ENCODE measurements around the gene SRGAP3.

SRGAP3 gene

GRCh38 chr3:9205345-9206143, 43.9 kb downstream of the SRGAP3 start:
- Histone ChIP-seq H3K9me3 (ENCODE audit: control insufficient read depth, insufficient read depth, low read depth, low read length) (no peaks in the 10 kb centered on the region), H3K4me3 (ENCODE audit: low read depth, low read length) (no peak overlapping the region), H3K36me3 (ENCODE audit: control insufficient read depth in 2 of 2, insufficient read depth in 1 of 2, low read length in 2 of 2) (no peaks in the 10 kb centered on the region), H3K27ac (ENCODE audit: extremely low read depth, low read depth, low read length) (no peak overlapping the region), H3K4me1 (ENCODE audit: control insufficient read depth, insufficient read depth, low read length) (no peaks in the 10 kb centered on the region)
- TF ChIP-seq ZNF558 (tag by site-specific recombination; IDR thresholded peaks at IDR 0.05) (no peak), ZNF214 (tag by site-specific recombination; IDR thresholded peaks at IDR 0.05; ENCODE audit: borderline replicate concordance) (no peak), ZNF24 (tag by site-specific recombination; IDR thresholded peaks at IDR 0.05) (no peak), FEZF1 (tag by site-specific recombination; IDR thresholded peaks at IDR 0.05) (no peak), ZNF629 (tag by site-specific recombination; IDR thresholded peaks at IDR 0.05) (no peak), GLI2 (tag by site-specific recombination; IDR thresholded peaks at IDR 0.05; ENCODE audit: borderline replicate concordance, low read depth) (no peak), ZNF561 (tag by site-specific recombination; IDR thresholded peaks at IDR 0.05; ENCODE audit: borderline replicate concordance) (no peak), PRDM4 (tag by site-specific recombination; IDR thresholded peaks at IDR 0.05) (no peak), ZNF157 (tag by site-specific recombination; IDR thresholded peaks at IDR 0.05) (no peak), TCF7L2 (IDR thresholded peaks at IDR 0.05; ENCODE audit: borderline replicate concordance, low read depth, low read length) (no peak), HIC1 (tag by site-specific recombination; IDR thresholded peaks at IDR 0.05) (no peak)
- ChIA-PET CTCF (interaction anchor here (1.6 kb wide), 1 partner anchor 10 kb away, joined by 4 read pairs; no protein-coding TSS in a partner anchor), POLR2A (no interaction called here)

- no peak overlapping the region for H3K27ac ChIP-seq (ENCODE audit: extremely low read depth, low read depth, low read length)
These were observed 45.0 kb downstream of the SRGAP3 start for GRCh38 chr3:9204253-9204992.

GRCh38 chr3:9203317-9203716, 46.1 kb downstream of the SRGAP3 start:
- Histone ChIP-seq H3K36me3 (ENCODE audit: control insufficient read depth in 2 of 2, insufficient read depth in 1 of 2, low read length in 2 of 2) (no peaks in the 10 kb centered on the region), H3K27ac (ENCODE audit: extremely low read depth, low read depth, low read length) (no peak overlapping the region), H3K4me3 (ENCODE audit: low read depth, low read length) (no peak overlapping the region), H3K9me3 (ENCODE audit: control insufficient read depth, insufficient read depth, low read depth, low read length) (no peaks in the 10 kb centered on the region), H3K4me1 (ENCODE audit: control insufficient read depth, insufficient read depth, low read length) (no peaks in the 10 kb centered on the region)
- TF ChIP-seq KLF16 (tag by site-specific recombination; IDR thresholded peaks at IDR 0.05) = no peak
- no peak for TF ChIP-seq ZNF19 (tag by site-specific recombination; IDR thresholded peaks at IDR 0.05; ENCODE audit: low read depth)
- ChIA-PET CTCF (interaction anchor here (0.6 to 1.2 kb wide), 2 partner anchors 12 to 985 kb away, joined by 3 read pairs; no protein-coding TSS in a partner anchor), POLR2A (interaction anchor here (0.6 kb wide), 1 partner anchor 459 kb away, joined by 7 read pairs; no protein-coding TSS in a partner anchor)

More at GRCh38 chr3:9204253-9204992, 45.0 kb downstream of the SRGAP3 start:
- H3K4me3 ChIP-seq (ENCODE audit: low read depth, low read length) = no peak overlapping the region
- TF ChIP-seq ZNF341 (tag by site-specific recombination; IDR thresholded peaks at IDR 0.05; ENCODE audit: low read depth) = 0 out of 2 replicates have a peak, but pooled peaks have one; percentile 14
- no peak for TF ChIP-seq ZNF24 (tag by site-specific recombination; IDR thresholded peaks at IDR 0.05)
- TF ChIP-seq ZNF274 (IDR thresholded peaks at IDR 0.05; ENCODE audit: low read length) = no peak
- TF ChIP-seq ZNF274 (tag by site-specific recombination; IDR thresholded peaks at IDR 0.05; ENCODE audit: borderline replicate concordance) = no peak
- peak; percentile 90 for TF ChIP-seq ZNF677 (tag by site-specific recombination; IDR thresholded peaks at IDR 0.05)
- ChIA-PET POLR2A (no interaction called here), CTCF (no interaction called here)
- H3K4me1 ChIP-seq (ENCODE audit: control insufficient read depth, insufficient read depth, low read length) = no peaks in the 10 kb centered on the region
- no peaks in the 10 kb centered on the region for H3K36me3 ChIP-seq (ENCODE audit: control insufficient read depth in 2 of 2, insufficient read depth in 1 of 2, low read length in 2 of 2)
- H3K9me3 ChIP-seq (ENCODE audit: control insufficient read depth, insufficient read depth, low read depth, low read length) = no peaks in the 10 kb centered on the region
